Lower leg skin (tissue), 3 donors: ENCODE results near the gene GRID2IP.

ENCODE experiments used
- CTCF ChIP-seq, 3 donors: fragments of 450-650 bp; IDR thresholded peaks; one replicate each; pipeline ENCODE4 v1.5.1; 2016; ENCODE audit warnings: antibody characterized with exemption in 3 of 3, mild to moderate bottlenecking in 3 of 3, moderate library complexity in 2 of 3
- POLR2A ChIP-seq, 2 donors: fragments of 450-650 bp; IDR thresholded peaks; one replicate each; pipeline ENCODE4 v1.6.1; 2016 to 2017; ENCODE audit warnings: antibody characterized with exemption in 2 of 2, mild to moderate bottlenecking in 1 of 2, moderate library complexity in 1 of 2

- no peak for TF ChIP-seq CTCF (IDR thresholded peaks at IDR 0.05)
- TF ChIP-seq POLR2A (IDR thresholded peaks at IDR 0.05), result no peak
These were observed 91.0 kb downstream of the GRID2IP start for GRCh38 chr7:6460303-6460702.
